Activated naive CD4-positive, alpha-beta T cell treated with Interleukin-2 at 50 U/mL for 16 hours (primary cell): ENCODE measurements around the gene TMEM97.
A peak's percentile ranks its signal among the peaks of the same experiment; 100 is the strongest.

Source experiments
- DNase-seq: peaks from one replicate; pipeline ENCODE4 v3.0.0-alpha.2; 2020

The TMEM97 gene

DNA sequence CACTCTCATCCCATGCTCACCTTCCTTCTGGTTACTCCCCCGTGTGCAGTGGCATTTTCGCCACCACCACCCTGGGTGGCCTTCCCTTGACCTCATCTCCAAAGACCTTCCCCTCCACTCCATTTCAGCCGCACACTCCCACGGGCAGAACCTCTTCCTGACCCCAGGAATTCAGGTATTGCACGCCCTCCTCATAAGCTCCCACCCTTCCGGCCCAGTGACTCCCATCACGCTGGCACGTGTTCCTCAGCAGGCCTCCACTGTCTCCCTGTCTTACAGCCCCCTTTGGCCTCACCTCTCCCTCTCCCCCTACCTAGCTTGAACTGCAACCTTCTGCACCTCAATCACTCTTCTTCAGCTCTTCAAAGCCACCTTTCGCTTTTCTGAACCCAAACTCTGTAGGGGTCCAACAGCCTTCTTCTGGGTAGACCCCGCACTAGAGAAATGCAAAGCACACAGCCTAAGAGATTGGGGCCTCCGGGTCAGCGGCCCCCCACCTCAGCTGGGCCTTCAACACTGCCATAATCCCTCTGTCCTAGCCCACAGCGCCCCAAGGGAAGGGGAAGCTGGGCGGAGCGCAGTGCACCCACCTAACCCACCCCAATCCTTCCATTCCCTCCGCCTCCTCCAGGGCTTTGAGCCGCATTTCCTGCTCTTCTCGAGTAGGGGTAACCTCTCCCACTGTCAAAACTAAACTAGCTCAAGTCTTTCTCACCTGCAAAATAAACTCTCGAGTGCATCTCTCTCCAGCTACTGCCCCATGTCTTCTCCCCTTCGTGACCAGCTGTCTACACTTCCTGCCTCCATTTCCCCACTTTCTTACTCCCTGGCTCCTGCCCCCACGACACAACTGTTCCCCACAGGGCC is 1.7 kb upstream of the TMEM97 start:
- DNase-seq = no peak

DNA sequence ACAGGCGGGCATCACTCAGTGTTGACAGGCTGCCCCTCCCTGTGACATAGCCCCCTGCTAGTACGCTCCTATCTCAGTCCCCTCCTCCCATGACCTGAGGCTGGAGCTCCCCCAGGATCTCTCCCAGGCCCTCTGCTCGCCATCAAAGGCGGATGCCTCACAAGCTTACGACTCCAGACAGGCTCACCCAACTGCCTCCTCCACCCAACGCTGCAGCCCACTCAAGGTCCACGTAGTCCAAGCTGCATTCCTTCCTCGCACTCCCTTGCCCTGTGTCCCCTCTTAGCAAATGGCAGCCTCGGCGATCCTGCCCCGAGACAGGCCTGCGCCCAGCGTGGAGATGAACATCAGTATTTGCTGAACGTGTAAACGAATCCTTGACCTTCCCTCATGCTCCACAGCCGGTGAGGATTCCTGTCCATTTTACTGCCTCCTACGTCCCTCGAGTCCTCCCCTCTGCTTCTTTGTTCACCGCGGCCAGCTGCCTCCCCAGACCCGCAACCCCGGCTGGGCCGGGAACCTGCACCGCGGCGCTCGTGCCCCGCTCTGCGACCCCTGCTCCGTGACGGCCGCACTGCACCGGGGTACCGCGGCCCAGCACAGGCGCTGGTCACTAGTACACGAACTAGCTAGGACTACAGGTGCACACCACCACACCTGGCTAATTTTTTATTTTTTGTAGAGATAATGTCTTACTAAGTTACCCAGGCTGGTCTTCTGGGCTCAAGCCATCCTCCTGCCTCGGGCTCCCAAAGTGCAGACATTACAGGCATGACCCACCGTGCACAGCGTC is 838 bp upstream of the TMEM97 start:
- no peak for DNase-seq

DNA sequence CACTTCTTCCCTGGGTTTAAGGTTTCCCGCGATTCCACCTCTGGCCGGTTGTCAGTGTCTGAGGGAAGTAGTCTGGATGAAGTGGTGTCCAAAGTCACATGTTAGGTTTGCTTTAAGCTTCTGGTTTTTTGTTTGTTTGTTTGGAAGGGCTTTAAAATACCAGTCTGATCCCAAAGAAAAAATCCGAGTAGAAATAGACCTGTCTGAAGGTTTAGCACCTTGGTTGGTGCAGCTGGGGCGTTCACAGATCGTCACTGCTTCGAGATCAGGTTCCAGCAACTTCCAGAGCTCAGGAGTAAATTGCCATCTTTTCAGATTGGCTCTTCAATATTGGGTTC is 567 bp downstream of the TMEM97 start:
- DNase-seq = no peak

DNA sequence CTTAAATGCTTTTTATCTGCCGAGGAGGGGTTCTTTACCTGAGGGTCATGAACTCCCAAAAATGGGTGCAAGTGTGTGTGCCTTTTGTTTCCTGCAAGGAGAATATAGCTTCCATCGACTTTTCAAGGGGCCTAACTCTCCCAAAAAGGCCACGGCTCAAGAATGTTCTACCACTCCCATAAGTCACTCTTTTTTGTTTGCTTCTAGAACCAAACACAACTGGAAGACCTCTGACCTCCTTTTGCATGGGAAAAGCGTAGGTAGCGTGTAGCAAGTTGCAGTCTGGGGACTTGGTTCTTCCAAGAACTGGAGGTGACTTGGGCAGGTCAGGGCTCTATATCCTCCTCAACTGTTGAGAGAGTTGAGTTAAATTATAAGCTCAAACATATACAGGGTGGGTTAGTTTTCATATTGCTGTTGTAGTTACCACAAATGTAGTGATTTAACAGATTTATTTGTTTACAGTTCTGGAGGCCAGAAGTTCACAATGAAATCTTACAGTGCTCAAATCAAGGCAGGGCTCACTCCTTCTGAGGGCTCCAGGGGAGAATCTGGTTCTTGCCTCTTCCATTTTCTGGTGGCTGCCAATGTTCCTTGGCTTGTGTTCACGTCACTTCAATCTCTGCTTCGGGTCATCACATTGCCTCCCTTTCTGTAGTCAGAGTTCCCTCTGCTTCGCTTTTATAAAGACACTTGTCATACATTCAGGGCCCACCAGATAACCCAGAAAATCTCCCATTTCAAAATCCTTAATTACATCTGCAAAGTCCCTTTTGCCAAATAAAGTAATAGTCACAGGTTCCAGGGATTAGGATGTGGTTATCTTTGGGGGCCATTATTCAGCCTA is 1.4 kb downstream of the TMEM97 start:
- DNase-seq = no peak

DNA sequence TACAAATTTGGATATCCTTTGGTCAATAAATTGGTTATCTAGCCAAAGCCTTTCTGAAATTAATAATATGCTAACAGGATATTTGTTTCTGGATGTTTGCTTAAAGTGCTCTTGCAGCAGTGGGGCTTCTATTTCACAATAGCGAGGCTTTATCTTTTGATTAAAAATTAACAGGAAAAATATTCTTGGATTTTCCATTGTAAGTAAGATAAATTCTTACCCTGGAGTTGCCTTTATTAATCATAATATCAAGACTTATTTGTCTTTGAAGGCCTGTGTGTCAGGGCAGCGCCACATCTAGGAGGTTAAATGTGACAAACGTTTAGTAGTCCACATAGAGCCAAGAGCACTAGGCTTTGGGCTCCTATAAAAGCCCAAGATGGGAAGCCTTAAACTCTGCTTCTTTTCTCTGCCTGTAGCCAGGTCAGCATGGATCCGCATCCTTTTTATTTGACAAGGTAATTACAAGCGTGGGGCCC is 5.3 kb downstream of the TMEM97 start:
- DNase-seq = no peak

DNA sequence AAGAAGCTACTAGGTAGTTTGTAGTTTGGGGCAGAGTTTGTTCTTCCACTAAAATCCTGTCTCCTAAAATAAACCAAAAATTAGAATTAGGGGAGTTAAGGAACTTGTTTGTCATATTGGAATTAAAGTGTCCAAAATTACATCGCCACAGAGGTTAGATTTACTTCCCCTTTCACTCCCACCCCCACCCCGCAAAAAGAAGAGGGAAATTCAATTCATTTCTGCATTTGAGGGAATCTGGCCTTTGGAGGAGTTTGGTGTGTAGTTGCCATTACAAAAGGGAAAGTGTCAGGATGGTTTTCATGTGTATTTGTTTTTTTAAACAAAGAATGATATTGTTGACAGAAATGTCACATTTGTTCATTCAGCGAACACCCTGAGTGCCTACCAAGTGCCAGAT is 5.8 kb downstream of the TMEM97 start:
- DNase-seq = no peak

DNA sequence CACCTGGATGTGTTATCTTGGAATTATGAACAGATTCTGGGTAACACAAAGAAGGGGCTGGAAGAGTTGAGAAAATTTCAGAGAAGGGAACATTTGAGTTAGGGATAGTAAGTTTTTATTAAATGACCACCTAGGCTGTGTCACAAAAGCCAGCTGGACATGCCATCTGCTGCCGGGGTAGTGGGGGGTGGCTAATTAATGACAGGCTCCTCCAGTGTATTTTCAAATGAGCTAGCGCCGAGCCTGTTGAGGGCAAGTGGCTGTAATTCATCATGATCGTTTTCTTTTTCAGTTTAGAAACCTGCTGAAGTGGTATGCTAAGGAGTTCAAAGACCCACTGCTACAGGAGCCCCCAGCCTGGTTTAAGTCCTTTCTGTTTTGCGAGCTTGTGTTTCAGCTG is 6.2 kb downstream of the TMEM97 start:
- DNase-seq = no peak

DNA sequence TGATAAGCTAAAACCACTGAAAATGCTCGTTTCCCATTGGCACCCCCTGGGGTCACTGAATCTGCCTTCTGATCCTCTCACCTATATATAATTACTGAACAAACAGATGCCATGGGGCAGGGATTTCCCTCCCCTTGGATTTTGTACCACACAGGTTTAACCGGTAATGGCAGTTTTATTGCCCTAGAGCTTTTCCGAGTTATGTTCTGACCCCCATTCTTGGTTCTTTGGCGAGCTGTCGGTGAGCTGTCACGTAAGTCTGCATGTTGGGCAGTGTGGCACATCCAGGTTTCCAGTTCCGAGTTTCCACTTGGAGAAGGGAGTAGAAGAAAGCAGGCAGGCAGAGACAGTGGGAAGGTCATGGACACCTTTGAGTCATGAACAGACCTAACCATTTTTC is 7.1 kb downstream of the TMEM97 start:
- DNase-seq = no peak

DNA sequence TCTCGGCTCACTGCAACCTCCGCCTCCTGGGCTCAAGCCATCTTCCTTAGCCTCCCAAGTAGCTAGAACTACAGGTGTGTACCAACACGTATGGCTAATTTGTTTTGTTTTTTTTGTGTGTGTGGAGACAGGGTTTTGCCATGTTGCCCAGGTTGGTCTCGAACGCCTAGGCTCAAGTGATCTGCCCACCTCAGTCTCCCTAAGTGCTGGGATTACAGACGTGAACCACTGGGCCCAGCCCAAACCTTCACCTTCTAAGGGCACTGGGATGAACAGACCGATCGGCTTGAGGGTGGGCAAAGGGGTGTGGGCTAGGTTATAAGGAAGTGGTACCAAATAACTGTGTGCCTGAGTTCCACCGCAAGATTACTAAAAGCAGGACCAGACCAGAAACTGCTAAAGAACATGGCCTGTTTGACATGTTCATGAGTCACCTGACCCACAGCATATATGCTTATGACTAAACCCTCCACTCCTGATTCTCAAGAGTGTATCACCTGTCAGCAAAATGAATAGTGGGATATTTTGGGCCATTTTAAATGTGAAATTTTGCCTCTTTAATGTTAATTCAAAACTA is 8.1 kb downstream of the TMEM97 start:
- DNase-seq = peak; percentile 21

DNA sequence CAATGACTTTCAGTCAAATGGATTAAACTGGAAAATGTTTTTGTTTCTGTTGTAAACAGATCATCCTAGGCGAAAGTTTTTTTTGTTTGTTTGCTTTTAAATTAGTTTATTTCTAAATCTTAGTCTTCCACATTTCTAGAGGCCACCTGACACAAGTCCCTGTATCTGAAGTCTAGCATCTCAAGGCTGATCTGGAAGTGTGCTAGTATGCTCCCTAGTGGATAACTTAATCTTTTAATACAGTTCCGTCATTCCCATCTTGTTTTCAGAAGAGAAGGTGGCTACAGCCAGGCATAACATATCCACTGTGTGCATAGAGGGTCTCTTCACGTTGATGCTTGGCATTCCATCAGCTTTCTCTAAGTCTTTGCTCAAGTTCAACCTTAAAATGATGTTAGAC is 8.7 kb downstream of the TMEM97 start:
- no peak for DNase-seq

DNA sequence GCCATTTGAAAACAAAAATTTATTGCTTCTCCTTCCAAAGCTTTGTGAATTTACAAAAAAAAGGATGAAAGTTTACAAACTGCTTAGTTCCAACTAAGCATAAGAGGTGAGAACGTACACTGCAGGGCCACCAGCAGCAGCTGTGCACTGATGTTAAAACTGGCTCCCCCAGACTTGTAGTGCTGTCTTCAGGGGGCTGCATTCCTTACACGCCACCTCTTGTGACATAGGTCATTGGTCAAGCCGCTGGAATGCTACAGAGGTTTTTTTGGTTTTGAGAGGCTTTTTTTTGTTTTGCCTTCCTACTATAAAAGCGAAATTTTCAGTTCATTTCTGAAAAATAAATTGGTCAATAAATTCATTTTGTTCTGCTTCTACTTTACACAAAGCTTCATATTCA is 9.3 kb downstream of the TMEM97 start:
- DNase-seq = no peak

DNA sequence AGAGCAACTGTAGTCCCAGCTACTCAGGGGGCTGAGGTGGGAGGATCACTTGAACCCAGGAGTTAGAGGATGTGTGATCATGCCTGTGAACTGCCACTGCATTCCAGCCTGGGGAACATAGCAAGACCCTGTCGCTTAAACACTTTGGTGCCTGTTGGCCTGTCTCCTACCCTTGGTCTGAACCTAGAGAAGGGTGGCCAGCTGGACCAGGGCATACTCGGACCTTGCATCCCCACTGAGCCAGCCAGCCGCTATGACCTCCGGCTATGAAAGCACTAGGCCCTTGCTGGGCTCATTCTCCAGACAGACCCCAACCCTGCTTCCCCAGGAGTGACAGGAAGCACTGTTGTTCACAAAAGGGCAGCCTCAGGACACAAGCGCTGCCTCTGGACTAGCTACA is 11.7 kb downstream of the TMEM97 start:
- DNase-seq = no peak

DNA sequence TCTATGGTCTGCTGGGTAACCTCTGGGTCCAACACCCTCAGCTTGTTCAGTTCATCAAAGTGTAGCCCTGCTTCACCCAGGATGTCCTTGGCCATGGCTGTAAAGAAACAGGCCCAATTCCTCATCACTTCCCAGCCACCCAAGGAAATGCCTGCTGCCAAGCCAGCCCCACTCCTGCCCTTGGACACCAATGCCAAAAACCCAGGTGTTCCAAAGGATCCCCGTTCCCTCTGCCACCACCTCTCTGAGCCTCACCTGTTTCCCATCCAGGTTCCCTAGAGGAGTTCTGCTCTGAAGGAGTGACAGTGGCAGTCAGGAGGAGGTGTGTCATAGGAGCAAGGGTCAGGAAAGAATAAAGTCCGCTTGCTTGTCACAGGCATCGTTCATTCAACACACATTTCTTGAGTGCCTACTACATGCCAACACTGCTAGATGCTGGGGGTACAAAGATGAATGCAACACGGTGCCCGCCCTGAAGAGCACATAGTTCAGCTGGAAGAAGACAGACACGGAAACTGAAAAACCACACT is 13.0 kb downstream of the TMEM97 start:
- DNase-seq = no peak

DNA sequence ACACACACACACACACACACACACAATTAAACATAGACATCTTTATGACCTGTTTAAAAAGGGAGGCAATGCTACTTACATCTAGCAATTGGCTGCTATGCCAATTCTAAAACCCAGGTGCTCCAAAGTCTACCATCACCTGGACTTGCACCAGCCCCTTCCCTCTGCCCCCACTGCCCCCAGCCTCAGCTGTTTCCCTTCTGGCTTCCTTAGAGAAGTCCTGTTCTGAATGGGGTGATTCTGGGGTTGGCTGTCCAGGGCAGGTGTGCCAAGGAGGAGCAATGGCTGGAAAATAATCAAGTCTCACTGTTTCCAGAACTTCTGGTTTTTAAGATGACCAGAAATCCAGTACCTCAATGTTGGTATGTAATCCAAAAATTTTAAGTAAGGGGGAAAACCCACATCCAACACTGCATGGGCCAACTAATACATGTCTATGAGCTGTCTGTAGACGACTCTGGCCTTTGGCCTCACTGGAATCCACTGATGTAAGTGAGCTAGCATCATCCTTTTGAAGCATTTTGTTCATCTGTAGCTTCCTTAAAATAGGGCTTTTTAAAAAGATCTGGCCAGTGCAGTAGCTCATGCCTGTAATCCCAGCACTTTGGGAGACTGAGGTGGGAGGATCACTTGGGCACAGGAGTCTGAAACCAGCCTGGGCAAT is 14.2 kb downstream of the TMEM97 start:
- DNase-seq = no peak

DNA sequence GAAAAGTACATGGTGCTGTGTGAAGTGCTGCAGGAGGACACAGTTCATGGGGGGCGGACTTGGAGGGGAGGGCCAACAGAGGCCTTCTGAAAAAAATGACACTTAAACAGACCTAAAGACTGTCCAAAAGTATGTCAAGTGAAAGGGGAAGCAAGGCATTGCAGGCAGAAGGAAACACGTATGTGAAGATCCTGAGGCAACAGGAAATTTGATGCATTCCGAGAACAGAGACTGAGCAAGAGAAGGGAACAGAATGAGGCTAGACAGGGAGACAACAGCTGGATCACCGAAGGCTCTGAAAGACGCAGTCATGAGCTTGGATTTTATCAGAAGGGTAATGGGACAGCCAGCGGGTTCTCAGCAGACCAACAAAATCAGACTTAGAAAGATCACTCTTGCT is 15.2 kb downstream of the TMEM97 start:
- DNase-seq = no peak

DNA sequence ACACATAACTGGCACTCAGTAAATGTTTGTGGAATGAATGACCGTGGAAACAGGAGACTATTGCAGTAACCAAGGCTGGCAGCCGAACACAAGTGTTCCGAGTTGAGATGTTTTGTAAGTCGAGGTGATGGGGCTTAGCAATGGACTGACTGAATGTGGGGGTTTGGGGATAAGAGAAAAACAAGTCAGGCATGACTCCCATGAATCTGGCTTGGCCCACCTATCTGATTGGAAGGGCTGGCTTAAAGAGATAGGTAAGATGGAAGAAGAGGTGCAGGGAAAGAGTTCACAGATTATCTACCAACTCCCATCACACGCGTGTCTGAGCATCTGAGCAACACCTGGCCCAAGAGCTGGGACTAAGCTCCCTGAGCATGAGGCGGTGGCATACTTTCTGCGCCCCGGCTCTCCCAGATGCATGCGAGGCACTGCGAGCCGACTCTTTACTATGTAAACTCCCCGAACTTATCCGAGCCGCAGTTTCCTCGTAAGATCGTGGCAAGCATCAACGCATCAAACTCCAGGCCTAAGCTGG is 15.7 kb downstream of the TMEM97 start:
- DNase-seq = no peak

DNA sequence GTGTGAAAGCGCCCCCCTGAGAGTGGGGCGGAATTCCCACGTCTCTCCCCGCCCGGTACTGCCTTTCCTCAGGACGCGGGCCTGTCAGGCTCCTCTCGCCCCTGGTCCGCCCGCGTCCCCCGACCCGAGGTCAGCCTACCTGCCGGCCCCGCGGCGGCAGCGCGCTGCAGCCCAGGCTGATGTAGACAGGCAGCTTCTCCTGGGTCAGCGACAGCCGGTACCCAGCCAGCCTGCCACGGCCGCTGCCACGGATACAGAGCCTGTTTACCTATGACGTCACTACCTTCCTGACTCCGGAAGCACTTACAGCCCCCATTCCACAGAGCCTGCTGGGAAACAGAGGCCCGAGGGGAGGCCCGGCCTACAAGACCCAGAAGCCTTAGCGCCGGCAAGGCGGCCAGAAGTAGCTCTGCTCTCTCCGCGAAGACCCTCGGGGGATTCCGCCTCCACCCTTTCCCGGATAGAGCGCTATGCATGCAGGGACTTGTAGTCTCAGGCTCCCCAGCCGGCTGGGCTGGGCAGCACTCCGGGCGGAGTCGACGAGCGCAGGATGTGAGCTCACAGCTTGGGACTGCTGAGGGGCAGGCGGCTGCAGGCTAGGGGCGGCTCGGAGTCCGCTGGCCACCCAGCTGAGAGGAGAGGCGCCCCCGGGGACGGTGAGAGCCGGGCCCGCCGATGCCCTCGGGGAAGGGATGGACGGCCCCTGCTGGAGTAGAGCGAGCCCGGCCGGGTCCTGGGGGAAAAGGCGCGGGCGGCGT is 16.4 kb downstream of the TMEM97 start, which contains the start of the genes IFT20 and TNFAIP1:
Gene IFT20, minus strand, starts transcription at position 272 of the 758 bp plus-strand sequence. CDS start 3,487 bp downstream, outside the sequence.
Gene TNFAIP1, plus strand, starts transcription at position 561 of the 758 bp plus-strand sequence. CDS start 3,761 bp downstream, outside the sequence.
- DNase-seq = peak; percentile 98

DNA sequence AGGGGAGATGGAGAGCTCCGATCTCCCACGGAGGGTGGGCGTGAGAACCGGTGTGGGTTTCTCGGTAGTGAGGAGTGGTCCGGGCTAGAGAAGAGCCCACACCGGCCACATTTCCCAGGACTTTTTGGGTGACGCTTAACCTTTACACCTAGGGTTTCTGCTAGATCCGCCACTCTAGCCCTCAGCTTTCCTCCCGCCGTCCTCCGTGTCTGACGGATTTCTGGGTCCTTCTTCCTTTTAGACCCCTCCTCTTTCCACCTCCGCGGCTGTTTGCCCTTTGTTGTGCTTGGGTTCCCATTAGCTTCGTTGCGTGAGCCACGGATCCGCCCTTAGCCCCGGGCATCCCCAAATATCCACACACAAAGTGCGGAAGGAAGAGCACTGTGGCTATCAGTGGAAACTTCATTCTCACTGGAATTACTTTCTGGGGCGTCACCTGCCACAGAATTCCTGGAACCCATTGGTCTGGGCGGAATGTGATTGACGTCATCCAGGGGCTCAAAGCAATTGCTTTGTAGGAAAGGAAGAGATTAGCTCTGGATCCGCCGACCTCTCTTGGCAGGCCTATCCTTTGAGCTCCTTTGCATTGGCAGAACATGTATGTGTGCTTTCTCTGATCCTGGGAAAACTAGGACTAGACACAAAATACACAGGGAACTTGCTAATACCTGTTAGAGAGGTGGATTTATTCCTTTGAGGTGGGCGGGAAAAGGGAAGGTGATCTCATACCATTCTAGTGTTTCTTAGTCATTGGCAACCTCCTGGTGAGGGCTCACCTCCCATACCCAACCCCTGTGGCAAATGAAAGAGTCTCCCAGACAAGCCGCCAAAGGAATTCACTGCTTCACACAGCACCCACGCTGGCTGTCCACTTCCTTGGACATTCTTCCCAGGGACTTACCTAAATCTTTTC is 17.2 kb downstream of the TMEM97 start:
- DNase-seq = peak; percentile 31

DNA sequence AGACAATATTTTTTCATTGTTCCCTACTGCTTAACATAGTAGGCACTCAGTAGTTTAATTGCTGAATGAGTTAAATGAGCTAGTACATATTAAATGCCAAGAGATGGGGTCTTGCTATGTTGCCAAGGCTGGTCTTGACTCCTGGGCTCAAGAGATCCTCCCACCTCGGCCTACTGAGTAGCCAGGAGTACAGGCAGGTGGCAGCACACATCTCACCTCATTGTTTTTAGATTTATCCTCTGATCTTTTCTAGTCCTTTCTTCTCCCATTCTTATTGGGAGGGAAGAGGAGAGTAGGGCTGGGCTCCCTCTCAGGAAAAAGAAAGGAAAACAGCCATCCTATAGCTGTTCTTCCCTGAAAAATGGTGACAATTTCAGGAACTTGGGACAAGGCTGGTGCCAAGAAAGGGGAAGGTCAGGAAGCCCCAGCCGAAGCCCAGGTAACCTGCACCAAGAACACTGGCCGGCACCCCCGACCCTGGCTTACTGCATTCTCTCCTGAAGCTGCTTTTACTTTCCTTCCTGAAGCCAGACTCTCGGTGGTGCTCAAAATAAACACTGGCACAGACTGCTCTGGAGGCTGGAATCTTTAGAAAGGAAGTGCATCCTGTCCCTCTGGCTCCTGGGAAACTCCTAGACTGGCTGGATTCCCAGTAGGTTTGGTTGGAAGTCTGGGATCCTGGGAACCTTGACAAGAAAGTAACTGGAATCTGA is 19.2 kb downstream of the TMEM97 start:
- no peak for DNase-seq
